Tibial nerve (tissue), 4 donors: ENCODE data around the gene WDPCP.

Source experiments
- CTCF ChIP-seq, 5 experiments: fragments of 200-600 bp in 3 of 5; fragments of 450-650 bp in 2 of 5; sonication (generic) in 3 of 5; IDR thresholded peaks; one replicate each; pipeline ENCODE4 v1.5.1; 2016 to 2019; ENCODE audit warnings: antibody characterized with exemption in 5 of 5, mild to moderate bottlenecking in 3 of 5, moderate library complexity in 2 of 5
- EP300 ChIP-seq, 2 donors: sonication (generic); formaldehyde crosslinking; IDR thresholded peaks; one replicate each; pipeline ENCODE4 v1.6.1; 2017; ENCODE audit warnings: antibody characterized with exemption in 2 of 2, mild to moderate bottlenecking in 1 of 2
- POLR2A ChIP-seq, 2 donors: fragments of 450-650 bp; IDR thresholded peaks; one replicate each; pipeline ENCODE4 v1.6.1; 2017; ENCODE audit warnings: antibody characterized with exemption in 2 of 2, mild to moderate bottlenecking in 2 of 2, moderate library complexity in 2 of 2

GRCh38 chr2:63555931-63556330 lies 32.3 kb downstream of the WDPCP start:
- TF ChIP-seq CTCF (IDR thresholded peaks at IDR 0.05), result no peak
- no peak for TF ChIP-seq POLR2A (IDR thresholded peaks at IDR 0.05)
- no peak for TF ChIP-seq EP300 (IDR thresholded peaks at IDR 0.05)
